CD4-positive, alpha-beta T cell treated with Interferon alpha-2 for 1 hour (primary cell): ENCODE results near the gene ELMOD1.

Experiments used
- DNase-seq, 2 donors: peaks; one replicate each; pipeline ENCODE4 v3.0.0-alpha.2; 2020 to 2022

ELMOD1 gene

DNA sequence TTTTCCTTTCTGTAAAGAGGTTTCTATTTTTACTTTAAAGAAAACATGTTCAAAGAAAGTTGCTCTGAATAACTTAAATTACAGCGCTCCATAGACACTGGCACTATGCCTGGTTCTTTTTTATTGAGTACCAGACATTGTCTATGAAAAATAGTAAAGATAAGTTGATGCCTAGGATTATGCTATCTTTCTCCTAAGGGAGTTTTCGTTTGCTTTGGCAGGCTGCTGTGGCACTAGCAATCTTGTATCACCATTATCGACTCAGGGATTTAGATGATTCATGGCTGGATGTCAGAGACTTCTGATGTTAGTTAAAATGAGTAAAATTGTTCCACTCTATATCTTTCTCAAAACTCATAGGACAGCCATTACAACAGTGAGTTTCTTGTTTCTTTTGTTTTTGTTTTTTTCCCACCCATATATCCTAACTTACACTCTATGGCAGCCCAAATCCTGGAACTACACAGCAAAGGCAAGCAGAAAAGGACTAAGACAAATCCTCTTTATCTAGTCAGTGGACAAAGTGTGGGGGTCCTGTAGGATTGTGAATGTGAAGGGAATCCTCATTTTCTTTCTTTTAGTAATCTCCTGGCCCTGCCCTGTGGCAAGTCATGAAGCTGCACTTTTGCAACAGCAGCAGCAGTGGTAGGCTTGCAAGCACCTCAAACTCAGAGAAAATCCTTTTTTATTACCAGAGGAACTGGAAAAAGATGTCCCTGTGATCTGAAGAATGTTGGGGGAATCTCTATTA is 100.2 kb downstream of the ELMOD1 start:
- DNase-seq: no peak

DNA sequence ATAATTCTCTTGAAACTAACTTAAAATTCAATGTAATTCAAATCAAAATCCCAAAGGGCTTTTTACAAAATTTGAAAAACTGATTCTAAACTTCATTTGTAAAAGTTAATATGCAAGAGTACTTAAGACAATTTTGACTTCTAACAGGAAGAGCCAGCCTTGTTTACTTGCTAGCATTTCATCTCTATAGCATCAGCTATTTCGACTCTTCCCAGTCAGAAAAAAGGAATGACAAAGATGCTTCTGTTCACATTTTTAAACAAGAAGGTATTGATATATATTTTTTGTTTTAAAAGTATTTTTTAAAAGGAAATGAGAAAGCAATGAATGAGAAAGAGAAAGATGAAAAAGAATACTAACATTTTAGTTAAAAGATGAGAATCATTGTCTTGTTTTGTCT is 104.5 kb downstream of the ELMOD1 start:
- DNase-seq: no peak

DNA sequence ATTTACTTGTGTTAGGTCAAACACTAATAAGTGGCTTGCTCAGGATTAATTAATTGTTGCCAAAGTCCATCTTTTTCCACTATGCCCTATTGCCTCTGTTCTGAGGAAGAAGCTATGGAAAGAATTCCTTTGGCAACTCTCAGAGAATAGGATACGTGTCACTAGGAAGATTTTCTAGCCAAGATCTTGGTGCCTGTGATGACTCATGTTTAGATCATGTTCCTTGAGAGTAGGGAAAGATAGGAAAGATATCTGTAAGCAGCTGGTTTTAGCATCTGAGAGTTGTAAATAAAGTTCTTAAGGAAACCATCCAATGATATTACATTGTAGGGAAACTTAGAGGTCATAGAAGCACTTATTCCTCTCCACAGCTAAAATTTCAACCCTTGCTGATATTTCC is 105.2 kb downstream of the ELMOD1 start:
- no peak for DNase-seq

DNA sequence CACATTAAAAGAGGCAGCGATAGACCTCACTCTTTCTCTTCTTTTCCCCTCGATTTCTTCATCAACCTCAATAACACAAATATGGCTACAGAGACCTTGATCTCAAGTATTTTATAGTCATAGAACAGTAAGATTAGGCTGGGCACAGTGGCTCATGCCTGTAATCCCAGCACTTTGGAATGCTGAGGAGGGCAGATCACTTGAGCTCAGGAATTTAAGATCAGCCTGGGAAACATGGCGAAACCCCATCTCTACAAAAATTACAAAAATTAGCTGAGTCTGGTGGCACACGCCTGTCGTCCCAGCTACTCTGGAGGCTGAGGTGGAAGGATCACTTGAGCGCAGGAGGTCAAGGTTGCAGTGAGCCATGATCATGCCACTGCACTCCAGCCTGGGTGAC is 106.3 kb downstream of the ELMOD1 start:
- no peak for DNase-seq

DNA sequence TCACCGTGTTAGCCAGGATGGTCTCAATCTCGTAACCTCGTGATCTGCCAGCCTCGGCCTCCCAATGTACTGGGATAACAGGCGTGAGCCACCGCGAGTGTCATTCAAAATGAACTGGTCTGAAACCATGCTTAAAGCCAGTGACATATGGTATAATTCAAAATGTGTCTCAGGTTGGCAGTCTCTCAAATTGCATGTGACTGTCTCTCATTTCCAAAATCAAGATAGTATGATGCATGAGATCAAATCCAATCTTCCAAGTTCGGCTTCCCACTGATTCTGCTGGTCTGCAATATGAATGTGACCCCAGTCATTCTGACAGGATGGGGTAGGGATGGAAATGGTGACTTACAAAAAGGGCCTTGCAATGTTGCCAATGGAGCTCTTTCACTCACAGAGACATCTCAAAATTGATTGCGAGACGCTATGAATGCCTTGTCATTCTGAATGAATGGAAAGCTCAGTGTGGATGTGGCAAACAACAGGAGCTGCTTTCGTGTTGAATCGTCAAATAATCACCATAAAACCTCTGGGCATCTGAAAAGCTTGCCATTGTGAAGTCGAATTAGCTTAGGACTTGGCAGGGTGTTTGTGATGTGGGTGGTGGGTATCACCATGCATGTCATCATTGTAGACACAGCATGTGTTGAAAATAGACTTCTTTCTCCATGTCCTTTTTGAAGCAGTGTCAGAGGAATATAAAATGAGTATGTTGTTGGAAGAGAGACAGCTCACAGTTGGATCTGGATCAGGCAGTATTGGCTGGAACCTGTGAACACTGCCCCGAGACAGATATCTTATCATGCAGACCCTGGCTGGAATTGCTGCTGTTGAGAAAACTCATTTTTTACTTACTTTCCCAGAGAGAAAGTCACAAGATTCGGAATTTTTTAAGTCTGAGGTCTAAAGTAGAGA is 108.7 kb downstream of the ELMOD1 start:
- no peak for DNase-seq

DNA sequence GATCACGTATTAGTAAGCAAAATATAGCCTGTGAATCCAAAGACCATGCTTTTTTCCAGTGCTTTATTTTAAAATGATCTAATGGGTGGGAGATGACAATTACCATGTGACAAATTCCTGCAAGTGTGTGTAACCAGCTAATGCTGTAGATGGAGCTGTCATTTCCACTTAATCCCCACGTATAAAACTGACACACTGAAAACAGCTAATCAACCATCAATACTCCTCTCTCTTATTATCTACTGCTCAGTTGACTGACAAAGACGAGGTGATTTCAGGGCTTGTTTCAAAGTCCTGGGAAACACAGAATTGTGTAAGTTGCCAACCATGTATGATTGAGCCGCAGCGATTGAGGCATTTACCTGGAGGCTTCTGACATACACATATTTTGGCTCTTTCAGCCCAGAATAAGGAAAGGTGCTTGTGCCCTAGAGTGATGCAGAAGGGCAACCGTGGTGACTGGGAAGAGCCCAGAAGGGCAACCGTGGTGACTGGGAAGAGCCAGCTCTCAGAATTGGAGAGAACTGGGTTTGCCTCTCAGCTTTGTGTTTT is 111.2 kb downstream of the ELMOD1 start:
- DNase-seq: no peak

DNA sequence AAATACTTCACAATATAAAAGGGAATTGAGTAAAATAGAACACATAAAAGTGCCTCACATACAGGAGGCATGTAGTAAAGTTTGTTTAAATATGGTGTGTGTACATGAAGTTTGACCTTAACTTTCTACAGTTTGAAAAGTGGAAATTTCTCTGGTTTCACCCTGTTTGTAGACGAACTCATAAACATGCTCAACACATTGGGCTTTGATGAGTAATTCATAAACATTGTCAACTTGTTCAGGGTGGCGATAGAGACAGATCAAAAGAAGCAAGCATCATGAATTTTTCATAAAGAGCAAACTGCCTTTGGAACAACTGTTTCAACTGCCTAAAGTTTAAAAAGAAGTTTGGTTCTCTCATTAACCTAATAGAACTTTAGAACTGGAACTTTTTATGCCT is 111.8 kb downstream of the ELMOD1 start:
- no peak for DNase-seq

DNA sequence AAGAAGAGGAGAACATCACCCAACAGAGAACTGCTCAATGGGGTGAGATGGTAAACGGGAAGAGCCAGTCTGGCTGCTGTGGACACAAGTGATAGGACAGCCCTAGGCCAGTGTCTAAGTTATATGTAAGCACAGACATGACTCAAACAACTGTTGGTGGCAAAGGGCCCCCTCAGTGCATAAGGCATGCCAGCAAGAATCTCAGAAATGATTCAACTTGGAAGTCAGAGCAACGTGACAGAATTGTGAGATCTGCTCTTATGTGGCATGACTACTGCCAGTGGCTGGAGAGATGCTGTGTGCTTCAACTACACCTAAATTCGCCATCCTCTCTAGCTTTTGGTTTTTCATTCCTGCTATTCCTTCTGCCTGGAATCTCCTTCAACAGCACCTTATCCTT is 113.5 kb downstream of the ELMOD1 start:
- DNase-seq: no peak

DNA sequence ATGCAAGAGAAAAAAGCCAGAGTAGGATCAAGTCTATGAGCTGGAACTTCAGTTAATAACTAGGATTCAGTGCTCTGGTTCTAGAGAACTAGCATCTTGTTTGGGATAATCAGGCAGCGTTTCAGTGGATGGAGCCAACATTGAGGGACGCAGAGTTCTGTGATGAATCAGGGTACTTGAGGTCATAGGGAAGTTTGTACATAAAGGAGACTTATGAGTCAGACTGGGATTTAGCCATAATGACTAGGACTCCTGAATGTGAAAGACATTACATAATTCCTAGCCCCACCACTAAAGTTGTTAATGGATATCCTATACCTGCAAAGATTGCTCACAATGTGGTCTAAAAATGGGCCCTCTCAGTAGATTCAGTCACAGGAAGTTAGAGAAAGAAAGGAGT is 114.1 kb downstream of the ELMOD1 start:
- DNase-seq: no peak

DNA sequence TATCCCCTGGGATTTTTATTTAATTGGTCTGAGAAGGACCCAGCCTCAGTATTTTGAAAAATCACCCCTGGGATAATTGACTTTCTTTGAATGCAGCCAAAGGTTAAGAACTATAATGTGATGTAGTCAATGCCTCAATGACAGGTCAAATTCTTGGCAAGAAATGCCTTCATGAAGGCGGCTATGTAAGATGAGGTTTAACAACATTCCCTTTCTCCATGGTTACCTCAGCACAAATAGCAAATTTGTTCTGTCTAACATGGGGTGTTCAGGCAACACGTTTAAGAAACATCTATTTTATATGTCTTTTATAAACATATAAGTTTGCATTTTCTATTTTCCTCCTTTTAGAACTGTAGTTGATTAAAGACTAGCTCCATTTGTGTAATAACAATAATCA is 115.6 kb downstream of the ELMOD1 start:
- DNase-seq: no peak

DNA sequence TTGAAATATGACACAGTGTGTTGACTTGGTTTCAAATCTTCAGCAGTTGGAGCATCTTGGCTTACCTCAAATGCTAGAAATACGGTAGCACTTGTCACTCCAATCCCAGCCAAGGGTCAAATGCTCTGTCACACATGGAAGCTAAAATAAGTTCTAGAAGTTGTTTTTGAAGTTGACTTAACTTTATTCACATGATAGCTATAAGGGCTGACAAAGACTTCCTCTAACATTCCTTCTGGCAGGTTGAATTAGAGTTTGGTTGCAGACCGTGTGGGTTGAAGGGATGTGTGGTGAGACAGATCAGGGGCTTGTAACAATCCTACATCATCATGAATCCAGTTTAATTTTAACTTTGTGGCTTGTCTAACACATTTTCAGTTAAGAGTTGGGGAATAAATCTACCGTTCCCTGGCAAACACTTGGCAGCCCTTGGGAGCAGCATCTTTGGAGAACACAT is 116.3 kb downstream of the ELMOD1 start:
- DNase-seq: no peak

DNA sequence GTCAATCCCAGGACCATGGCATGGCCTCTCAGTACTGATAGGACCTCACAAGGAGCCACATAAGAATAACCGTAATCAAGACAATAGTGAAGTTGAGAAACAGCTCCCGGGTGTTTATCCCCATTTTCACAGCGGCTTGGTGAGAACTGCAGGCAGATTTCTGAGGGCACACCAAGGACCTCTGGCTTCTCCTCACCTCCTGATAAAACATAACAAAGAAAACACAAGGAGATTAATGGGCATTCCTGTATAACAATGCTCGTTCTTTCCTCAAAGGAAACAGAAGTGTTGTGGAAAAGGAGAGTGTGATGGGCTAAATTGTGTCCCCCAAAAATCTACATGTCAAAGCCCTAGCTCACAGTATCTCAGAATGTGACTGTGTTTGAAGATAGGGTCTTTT is 116.9 kb downstream of the ELMOD1 start:
- DNase-seq: no peak

DNA sequence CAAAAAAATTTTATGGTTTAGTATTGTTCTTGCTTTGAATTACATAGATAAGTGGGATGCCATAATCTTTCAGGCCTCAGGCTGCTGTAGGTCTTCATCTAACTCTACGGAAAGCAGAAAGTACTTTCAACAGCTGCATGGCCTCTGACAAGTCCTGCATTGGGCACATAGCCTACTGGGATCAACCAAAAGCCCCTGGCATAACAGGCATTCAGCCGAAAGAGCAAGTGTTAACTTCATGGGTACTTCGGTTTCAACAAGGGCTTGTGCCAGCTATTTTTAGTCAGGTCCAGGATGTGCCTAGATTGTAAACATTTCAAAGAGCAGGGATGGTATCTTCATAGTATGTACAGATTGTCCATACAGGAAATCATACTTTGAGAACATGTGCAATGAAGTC is 117.8 kb downstream of the ELMOD1 start:
- DNase-seq: no peak

DNA sequence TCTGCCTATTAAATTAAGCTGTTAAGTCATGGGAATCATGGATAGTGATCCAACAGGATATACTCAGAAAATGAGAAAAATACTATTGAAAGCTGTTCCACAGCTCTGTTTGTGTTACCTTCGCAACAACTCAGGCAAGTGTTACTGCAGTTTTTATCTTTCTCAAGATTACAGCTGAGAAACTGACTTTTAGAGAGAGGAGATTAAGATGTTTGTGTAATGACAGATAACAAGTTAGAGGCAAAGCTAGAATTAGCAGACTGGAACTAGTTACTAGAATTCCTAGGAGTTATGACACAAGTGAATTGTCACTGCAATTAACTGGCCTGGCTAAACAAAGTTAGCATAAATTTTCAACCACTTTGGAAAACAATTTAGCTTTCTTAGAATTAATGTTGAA is 119.4 kb downstream of the ELMOD1 start:
- DNase-seq: no peak

DNA sequence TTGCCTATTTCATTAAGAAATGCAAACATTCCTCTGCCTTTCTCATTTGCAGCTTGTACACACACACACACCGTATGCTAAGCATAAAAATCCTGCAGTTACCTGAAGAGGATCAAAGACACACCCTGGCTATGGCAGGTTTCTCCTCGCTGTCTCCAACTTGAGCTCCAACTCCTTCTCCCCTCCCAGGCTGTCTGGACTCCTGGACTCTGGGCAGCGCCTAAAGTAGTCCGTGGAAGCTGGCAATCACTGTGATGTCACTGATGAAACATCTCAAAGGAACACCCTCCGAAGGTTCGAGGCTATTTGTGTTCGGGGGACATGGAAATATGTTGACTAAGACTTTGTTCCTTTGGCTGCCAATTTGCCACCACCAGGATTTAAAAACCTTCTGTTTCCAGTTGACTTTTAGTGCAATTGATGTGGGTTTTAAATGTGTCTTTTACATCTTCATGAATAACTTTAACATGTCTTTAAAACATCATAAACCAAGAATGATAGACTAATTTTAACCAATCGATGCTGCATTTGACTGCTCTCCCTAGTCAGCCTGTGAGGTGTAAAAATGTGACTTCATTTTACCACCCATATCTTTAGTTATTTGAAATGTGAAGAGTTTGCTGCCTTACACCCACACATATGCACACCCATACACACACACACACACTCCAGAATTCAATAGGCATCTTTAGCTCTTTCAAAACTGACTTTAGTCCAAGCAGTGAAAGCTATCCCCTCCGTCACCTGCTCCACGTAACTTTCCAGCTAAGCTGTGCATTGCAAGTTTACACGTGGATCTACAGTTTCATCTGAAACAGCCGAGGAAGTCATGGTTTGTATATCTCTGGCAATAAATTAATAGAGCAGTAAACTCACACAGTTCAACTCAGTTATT is 121.2 kb downstream of the ELMOD1 start, which contains the start of gene SLN:
Gene SLN, minus strand, starts transcription at position 196 of the 895 bp plus-strand sequence.
- no peak for DNase-seq

DNA sequence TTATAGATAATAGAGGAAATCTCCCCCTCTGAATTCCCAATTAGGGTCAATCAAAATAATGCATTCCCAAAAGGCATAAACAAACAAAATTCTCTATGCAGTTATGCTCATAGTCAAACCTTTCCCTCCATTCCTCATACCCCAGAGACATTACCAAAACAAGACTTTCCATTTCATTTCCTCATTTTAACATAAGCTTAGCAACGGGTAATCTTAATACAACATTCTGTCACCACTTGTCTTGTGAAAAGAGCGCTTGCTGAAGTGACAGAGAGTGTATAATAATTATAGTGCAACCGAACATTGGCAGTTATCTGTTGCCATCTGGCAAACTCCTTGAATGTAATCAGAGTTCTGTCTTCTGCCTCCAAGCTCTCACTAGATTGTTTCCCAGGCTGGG is 122.1 kb downstream of the ELMOD1 start:
- no peak for DNase-seq
